Measurements from ENCODE around the gene SNAP29.
"Not testable (repeated sequence)": the region's sequence is repeated elsewhere in the genome, so short reads cannot be mapped to it uniquely, and the experiment has no call there.

SNAP29 gene

GRCh38 chr22:20867179-20868024, 8.6 kb downstream of the SNAP29 start:
- DNase-seq (ENCODE audit: low spot score), result no peak

GRCh38 chr22:20868025-20868962, 9.5 kb downstream of the SNAP29 start:
- no peak for DNase-seq (ENCODE audit: low spot score)

GRCh38 chr22:20869234-20869633, 10.4 kb downstream of the SNAP29 start:
- no peak for DNase-seq (ENCODE audit: low spot score)

- no peak for DNase-seq (ENCODE audit: low spot score)
Measured at GRCh38 chr22:20873214-20873613, 14.4 kb downstream of the SNAP29 start.

- no peak for DNase-seq (ENCODE audit: low spot score)
Measured at GRCh38 chr22:20875296-20875695, 16.5 kb downstream of the SNAP29 start.

GRCh38 chr22:20877715-20878114, 18.9 kb downstream of the SNAP29 start:
- no peak for DNase-seq (ENCODE audit: low spot score)

- DNase-seq (ENCODE audit: low spot score), result no peak
Measured at GRCh38 chr22:20881231-20881630, 22.4 kb downstream of the SNAP29 start.

GRCh38 chr22:20881869-20882815, 23.3 kb downstream of the SNAP29 start:
- DNase-seq (ENCODE audit: low spot score), result no peak

GRCh38 chr22:20882855-20883254, 24.0 kb downstream of the SNAP29 start:
- DNase-seq (ENCODE audit: low spot score), result no peak

GRCh38 chr22:20884454-20884853, 25.6 kb downstream of the SNAP29 start:
- DNase-seq (ENCODE audit: low spot score), result no peak

GRCh38 chr22:20885017-20885556, 26.3 kb downstream of the SNAP29 start:
- no peak for DNase-seq (ENCODE audit: low spot score)

GRCh38 chr22:20885557-20886323, 26.9 kb downstream of the SNAP29 start:
- peak; percentile 19 for DNase-seq (ENCODE audit: low spot score)

- no peak for DNase-seq (ENCODE audit: low spot score)
Measured at GRCh38 chr22:20887375-20887774, 28.6 kb downstream of the SNAP29 start.

- no peak for DNase-seq (ENCODE audit: low spot score)
Measured at GRCh38 chr22:20889025-20889704, 30.4 kb downstream of the SNAP29 start.

GRCh38 chr22:20889904-20890540, 31.2 kb downstream of the SNAP29 start:
- DNase-seq (ENCODE audit: low spot score), result no peak

GRCh38 chr22:20890975-20891374, 32.2 kb downstream of the SNAP29 start:
- no peak for DNase-seq (ENCODE audit: low spot score)

GRCh38 chr22:20897737-20898136, 38.9 kb downstream of the SNAP29 start:
- not testable (repeated sequence) for DNase-seq (ENCODE audit: low spot score)

GRCh38 chr22:20899827-20900423, 41.1 kb downstream of the SNAP29 start:
- DNase-seq (ENCODE audit: low spot score), result no peak

Data from LoVo (cell line).